ENCODE data around the gene DDX1.

DNA sequence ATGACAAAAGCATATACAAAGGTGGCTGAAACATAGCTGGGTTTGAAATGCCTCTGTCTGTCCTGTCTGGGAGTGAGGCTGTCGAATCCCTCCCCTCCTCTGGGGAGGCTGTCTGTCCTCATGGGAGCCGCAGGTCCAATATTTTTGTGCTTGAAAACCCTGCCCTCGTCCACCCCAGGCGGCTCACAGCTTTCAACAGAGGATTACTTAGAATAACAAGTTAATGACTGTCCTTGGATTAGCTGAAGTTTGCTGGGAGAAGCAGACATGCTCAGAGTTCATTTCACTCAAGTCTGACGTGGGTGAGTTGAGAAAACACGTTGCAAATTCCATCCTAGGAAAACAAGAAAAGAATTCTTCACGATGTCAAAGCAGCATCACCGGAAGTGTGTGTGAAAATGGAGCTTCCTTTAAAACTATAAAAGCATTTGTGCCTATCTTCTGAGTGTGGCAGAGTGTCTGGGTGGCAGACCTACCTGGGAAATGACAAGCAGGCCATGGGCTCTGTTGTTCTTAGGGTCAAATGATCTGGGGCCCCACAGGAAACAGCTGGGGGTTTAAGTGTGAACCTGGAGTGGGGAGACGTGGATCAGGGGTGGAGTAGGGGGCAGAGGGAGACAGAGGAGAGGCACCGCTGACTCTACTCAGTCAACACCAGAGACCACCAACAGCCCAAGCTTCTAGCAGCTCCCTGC is 77.1 kb downstream of the DDX1 start:
- TF ChIP-seq, protein P1, sequence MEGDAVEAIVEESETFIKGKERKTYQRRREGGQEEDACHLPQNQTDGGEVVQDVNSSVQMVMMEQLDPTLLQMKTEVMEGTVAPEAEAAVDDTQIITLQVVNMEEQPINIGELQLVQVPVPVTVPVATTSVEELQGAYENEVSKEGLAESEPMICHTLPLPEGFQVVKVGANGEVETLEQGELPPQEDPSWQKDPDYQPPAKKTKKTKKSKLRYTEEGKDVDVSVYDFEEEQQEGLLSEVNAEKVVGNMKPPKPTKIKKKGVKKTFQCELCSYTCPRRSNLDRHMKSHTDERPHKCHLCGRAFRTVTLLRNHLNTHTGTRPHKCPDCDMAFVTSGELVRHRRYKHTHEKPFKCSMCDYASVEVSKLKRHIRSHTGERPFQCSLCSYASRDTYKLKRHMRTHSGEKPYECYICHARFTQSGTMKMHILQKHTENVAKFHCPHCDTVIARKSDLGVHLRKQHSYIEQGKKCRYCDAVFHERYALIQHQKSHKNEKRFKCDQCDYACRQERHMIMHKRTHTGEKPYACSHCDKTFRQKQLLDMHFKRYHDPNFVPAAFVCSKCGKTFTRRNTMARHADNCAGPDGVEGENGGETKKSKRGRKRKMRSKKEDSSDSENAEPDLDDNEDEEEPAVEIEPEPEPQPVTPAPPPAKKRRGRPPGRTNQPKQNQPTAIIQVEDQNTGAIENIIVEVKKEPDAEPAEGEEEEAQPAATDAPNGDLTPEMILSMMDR (IDR thresholded peaks at IDR 0.05) = no peak
- no peak for TF ChIP-seq POLR2A (IDR thresholded peaks at IDR 0.05)

All from breast epithelium (tissue), 3 donors.